Nephron progenitor cell (in vitro differentiated cells): ENCODE data around the gene ACAD10.
"Not testable (repeated sequence)": the region's sequence is repeated elsewhere in the genome, so short reads cannot be mapped to it uniquely, and the experiment has no call there.

Experiments used
- DNase-seq: peaks from one replicate; pipeline ENCODE4 v3.0.0; 2021
- H3K27ac Mint-ChIP-seq: 2 replicates; pipeline ENCODE4 v1.8.0; 2021; ENCODE audit warnings: mild to moderate bottlenecking, moderate library complexity, mixed read lengths
- H3K27me3 Mint-ChIP-seq: 2 replicates; pipeline ENCODE4 v1.8.0; 2021; ENCODE audit warnings: mild to moderate bottlenecking, low read depth, mixed read lengths; ENCODE audit not compliant: poor library complexity
- H3K36me3 Mint-ChIP-seq: 2 replicates; pipeline ENCODE4 v1.8.0; 2021; ENCODE audit warnings: low read depth, mixed read lengths
- H3K4me1 Mint-ChIP-seq: 2 replicates; pipeline ENCODE4 v1.8.0; 2021; ENCODE audit warnings: mixed read lengths
- H3K4me3 Mint-ChIP-seq: 2 replicates; pipeline ENCODE4 v1.8.0; 2021; ENCODE audit warnings: mild to moderate bottlenecking, moderate library complexity, mixed read lengths
- H3K9me3 Mint-ChIP-seq: 2 replicates; pipeline ENCODE4 v1.8.0; 2021; ENCODE audit warnings: mild to moderate bottlenecking, moderate library complexity, mixed read lengths
- TF ChIP-seq, protein P1 (sequence below): fragments of 200-600 bp; sonication (generic); IDR thresholded peaks from 2 replicates; pipeline ENCODE4 v1.5.0; 2021; ENCODE audit warnings: antibody characterized with exemption

ACAD10 gene

DNA sequence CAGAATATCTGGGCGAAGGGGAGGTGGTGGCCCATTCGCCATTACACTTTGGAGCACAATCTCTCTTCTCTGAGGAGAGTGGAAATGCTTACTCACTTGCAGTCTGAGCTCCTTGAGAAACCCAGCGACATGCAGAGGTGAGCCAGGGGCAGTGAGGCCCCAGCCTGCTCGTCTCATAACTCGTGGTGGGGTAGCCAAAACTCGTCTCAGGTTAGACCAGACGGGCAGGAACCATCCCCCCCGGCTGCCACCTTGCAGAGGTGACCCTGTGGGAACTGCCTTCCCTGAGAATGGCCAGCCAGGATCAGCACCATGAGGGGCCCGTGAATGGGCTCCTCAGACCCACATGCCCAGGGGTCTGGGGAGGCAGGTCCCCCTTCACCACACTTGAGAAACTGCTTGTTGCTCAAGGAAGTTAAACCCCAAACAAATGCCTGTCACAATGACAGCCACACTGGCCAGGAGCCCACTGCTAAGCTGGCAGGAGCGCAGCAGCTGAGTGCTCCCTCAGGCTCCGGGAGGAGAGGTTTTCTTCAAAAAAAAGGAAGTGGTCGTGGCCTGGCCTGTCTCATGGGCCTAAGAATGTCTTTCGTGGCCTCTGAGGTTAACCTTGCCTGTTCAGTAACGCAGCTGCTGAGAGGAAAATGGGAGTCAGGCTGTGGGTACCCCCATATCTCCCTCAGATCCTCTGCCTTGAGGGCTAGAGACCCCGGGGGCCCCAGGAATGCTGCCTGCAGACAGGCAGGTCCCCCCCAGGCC is 71.7 kb downstream of the ACAD10 start:
- peak overlapping the region; percentile 89 for H3K27ac Mint-ChIP-seq

DNA sequence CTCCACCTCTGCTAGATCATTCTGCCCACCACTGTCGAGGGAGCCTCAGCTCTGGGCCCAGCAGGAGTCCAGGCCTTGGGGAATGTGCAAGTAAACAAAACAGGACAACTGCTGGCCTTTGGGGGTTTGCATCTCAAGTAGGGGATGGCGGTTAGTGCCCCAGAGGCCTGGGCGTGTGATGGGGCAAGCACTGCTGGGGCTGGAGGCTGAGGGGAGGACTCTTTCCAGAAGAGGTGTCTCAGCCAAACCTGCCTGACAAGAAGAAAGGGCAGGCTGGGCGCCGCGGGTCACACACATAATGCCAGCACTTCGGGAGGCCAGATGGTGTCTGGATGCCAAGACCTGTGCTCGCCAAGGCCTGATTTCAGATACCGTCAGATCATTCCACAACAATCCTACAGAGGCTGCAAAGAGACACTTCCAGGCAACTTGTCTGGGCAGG is 72.3 kb downstream of the ACAD10 start:
- H3K4me1 Mint-ChIP-seq: peaks cover 28% of the 10 kb centered on the region
- peaks cover 4% of the 10 kb centered on the region for H3K36me3 Mint-ChIP-seq
- no peak overlapping the region for H3K4me3 Mint-ChIP-seq
- TF ChIP-seq, protein P1, sequence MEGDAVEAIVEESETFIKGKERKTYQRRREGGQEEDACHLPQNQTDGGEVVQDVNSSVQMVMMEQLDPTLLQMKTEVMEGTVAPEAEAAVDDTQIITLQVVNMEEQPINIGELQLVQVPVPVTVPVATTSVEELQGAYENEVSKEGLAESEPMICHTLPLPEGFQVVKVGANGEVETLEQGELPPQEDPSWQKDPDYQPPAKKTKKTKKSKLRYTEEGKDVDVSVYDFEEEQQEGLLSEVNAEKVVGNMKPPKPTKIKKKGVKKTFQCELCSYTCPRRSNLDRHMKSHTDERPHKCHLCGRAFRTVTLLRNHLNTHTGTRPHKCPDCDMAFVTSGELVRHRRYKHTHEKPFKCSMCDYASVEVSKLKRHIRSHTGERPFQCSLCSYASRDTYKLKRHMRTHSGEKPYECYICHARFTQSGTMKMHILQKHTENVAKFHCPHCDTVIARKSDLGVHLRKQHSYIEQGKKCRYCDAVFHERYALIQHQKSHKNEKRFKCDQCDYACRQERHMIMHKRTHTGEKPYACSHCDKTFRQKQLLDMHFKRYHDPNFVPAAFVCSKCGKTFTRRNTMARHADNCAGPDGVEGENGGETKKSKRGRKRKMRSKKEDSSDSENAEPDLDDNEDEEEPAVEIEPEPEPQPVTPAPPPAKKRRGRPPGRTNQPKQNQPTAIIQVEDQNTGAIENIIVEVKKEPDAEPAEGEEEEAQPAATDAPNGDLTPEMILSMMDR: no peak
- H3K9me3 Mint-ChIP-seq: no peaks in the 10 kb centered on the region
- peak overlapping the region; percentile 39 for H3K27ac Mint-ChIP-seq
- no peak for DNase-seq
- H3K27me3 Mint-ChIP-seq: peaks cover 3% of the 10 kb centered on the region

More for the DNA sequence above, 71.7 kb downstream of the ACAD10 start:
- Mint-ChIP-seq H3K9me3 (no peaks in the 10 kb centered on the region), H3K36me3 (peaks cover 4% of the 10 kb centered on the region), H3K4me3 (no peak overlapping the region), H3K27me3 (no peaks in the 10 kb centered on the region), H3K4me1 (peaks cover 28% of the 10 kb centered on the region)
- no peak for DNase-seq
- TF ChIP-seq, protein P1: no peak

DNA sequence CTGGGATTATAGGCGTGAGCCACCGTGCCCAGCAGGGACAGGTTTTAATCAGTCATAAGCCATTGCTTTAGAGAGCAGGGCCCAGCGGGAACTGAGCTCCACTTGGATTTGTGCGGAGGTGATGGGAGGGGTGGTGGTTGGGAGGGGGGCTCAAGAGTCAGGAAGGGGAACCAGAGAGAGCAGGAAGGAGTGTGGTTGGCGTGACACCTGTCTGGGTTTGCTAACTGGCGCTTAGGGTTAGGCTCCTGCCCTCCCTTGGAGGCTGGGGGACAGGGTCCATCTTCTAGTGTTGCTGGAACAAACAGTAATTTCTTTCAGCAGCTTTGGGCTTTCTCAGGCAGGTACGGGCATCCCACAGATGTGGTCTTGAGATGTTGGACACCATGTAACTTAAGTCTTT is 73.4 kb downstream of the ACAD10 start:
- TF ChIP-seq, protein P1: no peak
- peaks cover 37% of the 10 kb centered on the region for H3K4me1 Mint-ChIP-seq
- H3K27me3 Mint-ChIP-seq: peaks cover 8% of the 10 kb centered on the region
- peaks cover 4% of the 10 kb centered on the region for H3K36me3 Mint-ChIP-seq
- H3K27ac Mint-ChIP-seq: peak overlapping the region; percentile 66
- no peak for DNase-seq
- no peaks in the 10 kb centered on the region for H3K9me3 Mint-ChIP-seq
- H3K4me3 Mint-ChIP-seq: no peak overlapping the region

DNA sequence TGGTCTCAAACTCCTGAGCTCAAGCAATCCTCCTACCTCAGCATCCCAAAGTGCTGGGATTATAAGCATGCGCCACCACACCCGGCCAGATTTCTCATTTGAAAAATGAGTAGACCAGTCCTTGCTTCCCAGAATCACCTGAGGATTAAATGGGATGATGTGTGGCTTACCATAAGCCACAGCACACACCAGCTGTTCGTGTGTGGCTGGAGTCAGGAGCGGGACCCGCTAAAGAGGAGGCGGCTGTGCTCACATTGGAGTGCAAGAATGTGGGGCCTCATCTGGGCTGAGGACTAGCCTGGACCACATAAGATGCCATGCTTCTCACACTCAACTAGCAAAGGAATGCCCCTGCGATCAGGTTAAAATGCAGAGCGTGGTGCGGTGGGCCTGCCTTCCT is 74.1 kb downstream of the ACAD10 start:
- Mint-ChIP-seq H3K9me3 (no peaks in the 10 kb centered on the region), H3K27me3 (peaks cover 8% of the 10 kb centered on the region), H3K4me1 (peaks cover 40% of the 10 kb centered on the region), H3K27ac (no peak overlapping the region), H3K4me3 (no peak overlapping the region), H3K36me3 (peaks cover 4% of the 10 kb centered on the region)
- TF ChIP-seq, protein P1: no peak
- DNase-seq: no peak

DNA sequence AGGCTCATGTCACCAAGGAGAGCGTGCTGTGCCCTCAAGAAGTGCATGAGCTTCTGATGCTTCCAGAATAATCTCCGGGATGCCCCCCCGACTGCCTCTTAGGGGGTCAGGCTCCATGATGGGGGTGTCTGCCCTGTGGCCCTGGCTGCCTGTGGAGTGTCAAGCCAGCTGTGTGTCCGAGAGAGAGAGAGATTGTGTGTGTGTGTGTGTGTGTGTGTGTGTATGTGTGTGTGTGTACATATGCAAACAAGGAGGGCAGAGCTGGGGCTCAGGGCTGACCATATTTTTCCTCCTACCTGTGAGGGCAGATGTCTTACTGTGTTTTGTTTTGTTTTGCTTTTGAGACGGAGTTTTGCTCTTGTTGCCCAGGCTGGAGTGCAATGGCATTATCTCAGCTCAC is 75.2 kb downstream of the ACAD10 start:
- TF ChIP-seq, protein P1: no peak
- H3K27ac Mint-ChIP-seq: no peak overlapping the region

DNA sequence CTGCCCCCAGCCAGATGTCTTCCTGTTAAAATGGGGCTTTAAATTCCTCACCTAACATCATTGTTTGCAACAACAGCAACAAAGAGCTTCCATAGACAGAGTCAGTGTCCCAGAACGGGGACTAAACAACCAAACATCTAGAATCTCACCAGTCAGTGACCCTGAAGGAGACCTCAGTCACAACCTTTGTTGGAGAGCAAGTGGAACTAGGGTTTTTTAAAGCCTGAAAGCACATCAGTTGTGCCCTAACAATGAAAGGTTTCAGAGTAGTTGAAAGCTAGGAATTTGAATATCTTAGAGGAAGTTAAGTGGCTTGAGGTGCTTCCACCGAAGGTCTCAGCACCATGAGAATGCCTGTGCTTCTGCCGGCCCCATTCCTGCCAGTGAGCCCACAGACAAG is 75.9 kb downstream of the ACAD10 start:
- H3K36me3 Mint-ChIP-seq: no peaks in the 10 kb centered on the region
- TF ChIP-seq, protein P1: no peak
- peak overlapping the region; percentile 84 for H3K27ac Mint-ChIP-seq
- H3K4me1 Mint-ChIP-seq: peaks cover 47% of the 10 kb centered on the region
- peaks cover 8% of the 10 kb centered on the region for H3K27me3 Mint-ChIP-seq
- no peak overlapping the region for H3K4me3 Mint-ChIP-seq
- no peak for DNase-seq
- H3K9me3 Mint-ChIP-seq: no peaks in the 10 kb centered on the region

More for the DNA sequence above, 75.2 kb downstream of the ACAD10 start:
- Mint-ChIP-seq H3K4me1 (peaks cover 41% of the 10 kb centered on the region), H3K36me3 (no peaks in the 10 kb centered on the region), H3K27me3 (peaks cover 8% of the 10 kb centered on the region), H3K4me3 (no peak overlapping the region), H3K9me3 (no peaks in the 10 kb centered on the region)
- no peak for DNase-seq

DNA sequence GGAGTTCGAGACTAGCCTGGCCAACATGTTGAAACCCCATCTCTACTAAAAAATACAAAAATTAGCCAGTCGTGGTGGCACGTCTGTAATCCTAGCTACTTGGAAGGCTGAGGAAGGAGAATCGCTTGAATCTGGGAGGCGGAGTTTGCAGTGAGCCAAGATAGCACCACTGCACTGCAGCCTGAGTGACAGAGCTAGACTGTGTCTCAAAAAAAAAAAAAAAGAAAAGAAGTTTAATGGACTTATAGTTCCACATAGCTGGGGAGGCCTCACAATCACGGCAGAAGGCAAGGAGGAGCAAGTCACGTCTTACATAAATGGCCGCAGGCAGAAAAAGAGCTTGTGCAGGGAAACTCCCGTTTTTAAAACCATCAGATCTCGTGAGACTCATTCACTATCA is 77.7 kb downstream of the ACAD10 start:
- not testable (repeated sequence) for H3K36me3 Mint-ChIP-seq, H3K4me3 Mint-ChIP-seq, DNase-seq, H3K27me3 Mint-ChIP-seq, H3K9me3 Mint-ChIP-seq, H3K27ac Mint-ChIP-seq
- H3K4me1 Mint-ChIP-seq: peaks cover 51% of the 10 kb centered on the region
